ENCODE results near the gene NOS1.

The NOS1 gene

DNA sequence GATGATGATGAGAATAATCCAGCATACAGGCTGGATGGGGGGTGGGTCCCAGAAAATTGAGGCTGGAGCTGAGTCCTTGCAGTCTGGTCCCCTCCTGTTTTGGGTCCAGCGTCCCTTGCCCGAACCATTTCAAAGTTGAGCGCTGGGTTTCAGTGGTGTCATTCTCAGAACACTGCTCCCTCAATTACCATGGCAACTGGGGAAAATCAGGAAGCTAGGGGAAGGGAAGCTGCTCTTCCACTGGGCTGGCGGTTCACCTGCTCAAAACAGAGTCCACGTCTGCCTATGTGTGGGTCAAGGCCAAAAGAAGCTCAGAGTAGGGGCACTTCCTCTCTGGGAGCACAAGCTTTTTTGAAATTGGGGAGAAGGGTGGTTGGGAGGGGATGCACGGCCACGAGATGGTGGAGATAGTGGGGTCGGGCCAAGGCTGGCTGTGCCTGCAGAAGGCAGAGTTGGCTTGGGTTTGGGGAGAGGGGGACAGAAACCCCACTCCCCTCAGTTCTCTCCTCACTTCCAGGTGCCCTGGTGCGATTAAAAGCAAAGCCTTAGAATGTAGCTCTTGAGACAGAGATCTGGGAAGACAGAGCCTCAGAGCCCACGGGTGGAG is 1.7 kb upstream of the NOS1 start:
- DNase-seq = no peak

GRCh38 chr12:117362391-117362790 is 965 bp upstream of the NOS1 start:
- DNase-seq = no peak

DNA sequence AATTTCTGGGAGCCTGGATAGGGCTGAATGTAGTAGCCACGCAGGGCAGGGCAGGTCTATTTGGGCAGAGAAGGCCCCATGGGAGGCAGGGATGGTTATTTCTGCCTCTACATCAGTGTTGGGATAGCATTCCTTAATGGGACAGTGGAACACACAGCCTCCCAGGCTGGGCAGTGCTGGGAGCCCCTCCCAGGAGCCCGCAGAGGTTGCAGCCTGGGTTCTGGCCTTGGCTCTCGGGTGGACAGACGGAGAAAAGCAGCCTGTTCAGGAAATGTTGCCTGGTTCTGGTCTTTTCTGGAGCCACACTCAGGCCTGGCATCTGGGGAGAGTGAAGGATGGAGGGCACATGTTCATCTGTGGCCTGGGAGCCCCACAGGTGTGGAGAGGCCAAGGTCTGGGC is 479 bp upstream of the NOS1 start:
- no peak for DNase-seq

DNA sequence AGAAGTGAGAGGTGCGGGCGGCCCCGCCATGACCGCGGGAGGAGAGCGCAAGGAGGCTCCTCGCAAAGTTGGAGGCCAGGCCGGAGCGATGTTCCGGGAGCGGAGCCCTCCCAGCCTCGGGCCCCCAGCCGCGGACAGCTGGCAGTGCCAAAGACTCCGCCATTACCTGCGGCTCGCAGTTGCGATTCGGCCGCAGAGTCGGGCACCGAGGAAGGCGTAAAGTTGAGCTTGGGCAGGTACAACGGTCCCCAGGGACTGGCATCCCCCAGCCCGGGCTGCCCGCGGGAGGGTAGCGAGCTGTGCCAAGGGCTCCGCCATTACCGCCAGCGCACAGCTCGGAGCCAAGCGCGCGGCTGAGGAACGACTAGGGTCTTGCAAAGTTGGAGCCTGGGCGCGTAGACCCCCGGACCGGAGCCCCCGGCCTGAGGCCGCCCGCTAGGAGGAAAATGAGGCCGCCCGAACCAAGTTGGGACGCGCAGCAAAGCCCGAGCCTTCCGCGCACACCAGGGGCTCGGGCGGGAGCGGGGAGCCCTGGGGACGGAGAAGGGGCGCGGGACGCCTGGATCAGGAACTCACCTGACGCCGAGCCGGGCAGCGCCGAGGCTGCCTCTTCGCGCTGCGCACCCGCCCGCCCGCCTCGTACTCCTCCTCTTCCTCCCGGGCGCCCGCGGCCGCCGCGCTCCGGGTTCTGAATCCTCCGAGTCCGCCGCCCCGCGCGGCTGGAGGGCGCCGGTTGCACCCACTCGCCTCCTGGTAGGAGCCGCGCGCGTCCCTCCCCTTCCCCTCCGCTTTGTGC is 677 bp downstream of the NOS1 start:
- no peak for DNase-seq

DNA sequence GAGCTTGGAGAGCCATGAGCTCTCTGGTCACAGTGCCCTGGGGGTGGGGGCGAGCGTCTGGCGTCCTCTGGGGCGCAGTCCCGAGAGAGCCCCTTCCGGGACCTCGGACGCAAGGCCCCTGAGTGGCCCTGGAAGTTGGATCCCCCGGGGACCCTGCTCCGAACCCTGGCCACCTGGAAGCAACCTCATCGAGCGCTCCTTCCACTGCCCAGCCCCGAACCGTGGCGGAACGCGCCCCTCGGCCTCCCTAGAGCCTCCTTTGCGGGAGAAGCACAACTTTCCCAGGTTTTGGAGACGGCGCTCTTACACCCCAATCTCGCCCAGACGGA is 1.2 kb downstream of the NOS1 start:
- DNase-seq = no peak

GRCh38 chr12:117359029-117359845 is 2.2 kb downstream of the NOS1 start:
- no peak for DNase-seq

GRCh38 chr12:117356048-117356447 is 5.4 kb downstream of the NOS1 start:
- no peak for DNase-seq

- DNase-seq = no peak
These were observed 8.5 kb downstream of the NOS1 start for GRCh38 chr12:117352883-117353282.

- no peak for DNase-seq
These were observed 9.2 kb downstream of the NOS1 start for GRCh38 chr12:117352206-117352605.

DNA sequence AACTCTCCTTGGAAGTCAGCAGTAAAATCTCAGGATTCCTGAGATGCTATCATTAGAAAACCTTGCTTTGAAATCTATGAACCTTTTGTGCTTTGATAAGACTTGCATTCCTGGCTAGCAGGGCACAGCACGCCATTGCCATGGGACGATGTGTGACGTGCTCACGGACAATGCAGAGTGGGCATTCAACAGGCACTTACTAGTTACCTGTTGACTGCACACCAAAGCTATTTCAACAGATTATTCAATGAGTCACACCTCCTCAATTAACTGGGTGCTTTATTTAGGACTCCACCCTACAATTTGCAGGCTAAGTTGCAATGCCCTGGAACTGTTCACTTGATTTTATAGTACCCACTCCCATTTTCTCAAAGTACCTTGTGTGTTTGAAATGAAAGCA is 11.3 kb downstream of the NOS1 start:
- no peak for DNase-seq

DNA sequence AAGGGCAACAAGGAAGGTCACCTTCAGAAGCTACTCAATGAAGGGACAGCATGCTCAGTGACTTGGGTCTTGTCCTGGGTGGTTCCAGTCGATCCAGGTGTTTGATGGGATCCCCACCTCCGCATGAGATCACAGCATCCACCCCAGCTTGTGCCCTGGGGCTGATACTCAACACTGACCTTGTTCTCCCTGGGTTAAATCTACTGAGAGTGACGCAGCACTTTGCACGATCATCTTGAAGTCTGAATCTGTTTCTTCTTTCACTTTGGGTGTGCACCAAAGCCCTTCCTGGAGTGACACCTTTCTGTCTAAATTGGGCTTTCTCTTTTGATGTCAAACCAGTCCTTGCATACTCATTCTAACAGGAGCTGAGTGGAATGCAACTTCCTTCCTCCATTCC is 13.8 kb downstream of the NOS1 start:
- no peak for DNase-seq

GRCh38 chr12:117344716-117345115 is 16.7 kb downstream of the NOS1 start:
- no peak for DNase-seq

GRCh38 chr12:117343849-117344248 is 17.6 kb downstream of the NOS1 start:
- DNase-seq = no peak

GRCh38 chr12:117343296-117343695 is 18.1 kb downstream of the NOS1 start:
- DNase-seq = no peak

- no peak for DNase-seq
These were observed 18.7 kb downstream of the NOS1 start for GRCh38 chr12:117342682-117343081.

GRCh38 chr12:117342247-117342646 is 19.2 kb downstream of the NOS1 start:
- DNase-seq = no peak

GRCh38 chr12:117339104-117339503 is 22.3 kb downstream of the NOS1 start:
- DNase-seq = no peak

GRCh38 chr12:117334855-117335587 is 26.4 kb downstream of the NOS1 start:
- DNase-seq = no peak

DNA sequence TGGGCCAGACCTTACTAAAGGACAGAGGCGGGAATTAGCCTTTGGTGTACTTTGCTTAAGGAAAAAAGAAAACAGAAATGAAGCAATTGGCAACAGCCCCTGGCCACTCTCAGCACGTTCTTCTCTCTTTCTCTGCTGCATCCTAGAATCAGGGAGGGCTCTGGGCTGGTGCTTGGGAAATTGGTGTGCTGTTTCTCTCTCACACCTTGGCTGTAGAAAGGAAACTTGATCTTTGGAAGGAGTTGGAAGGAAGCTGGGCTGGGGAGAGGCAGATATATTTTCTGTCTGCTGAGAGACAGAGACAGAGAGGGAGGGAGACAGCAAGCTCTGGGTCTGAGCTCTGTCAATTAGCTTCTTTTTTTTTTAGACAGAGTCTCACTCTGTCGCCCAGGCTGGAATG is 27.4 kb downstream of the NOS1 start:
- DNase-seq = no peak

GRCh38 chr12:117333331-117333881 is 28.0 kb downstream of the NOS1 start:
- no peak for DNase-seq

DNA sequence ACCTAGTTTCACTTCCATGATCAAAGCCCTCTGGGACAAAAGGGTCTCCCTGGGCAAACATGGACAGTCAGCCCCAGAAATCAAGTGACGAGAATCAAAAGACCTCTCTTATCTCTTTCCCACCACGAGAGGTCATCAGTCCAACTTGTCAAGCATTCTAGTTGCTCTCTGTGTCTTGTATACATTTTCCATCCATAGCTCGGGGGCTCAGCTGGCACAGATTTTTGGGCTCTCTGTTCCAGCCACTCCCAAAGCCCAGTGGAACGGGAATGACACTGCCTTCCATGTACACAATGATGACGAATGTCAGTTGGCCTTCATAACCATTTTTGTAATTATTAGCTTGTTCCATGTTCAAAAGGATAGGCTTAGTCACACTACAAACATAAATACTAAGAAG is 29.7 kb downstream of the NOS1 start:
- DNase-seq = no peak

DNA sequence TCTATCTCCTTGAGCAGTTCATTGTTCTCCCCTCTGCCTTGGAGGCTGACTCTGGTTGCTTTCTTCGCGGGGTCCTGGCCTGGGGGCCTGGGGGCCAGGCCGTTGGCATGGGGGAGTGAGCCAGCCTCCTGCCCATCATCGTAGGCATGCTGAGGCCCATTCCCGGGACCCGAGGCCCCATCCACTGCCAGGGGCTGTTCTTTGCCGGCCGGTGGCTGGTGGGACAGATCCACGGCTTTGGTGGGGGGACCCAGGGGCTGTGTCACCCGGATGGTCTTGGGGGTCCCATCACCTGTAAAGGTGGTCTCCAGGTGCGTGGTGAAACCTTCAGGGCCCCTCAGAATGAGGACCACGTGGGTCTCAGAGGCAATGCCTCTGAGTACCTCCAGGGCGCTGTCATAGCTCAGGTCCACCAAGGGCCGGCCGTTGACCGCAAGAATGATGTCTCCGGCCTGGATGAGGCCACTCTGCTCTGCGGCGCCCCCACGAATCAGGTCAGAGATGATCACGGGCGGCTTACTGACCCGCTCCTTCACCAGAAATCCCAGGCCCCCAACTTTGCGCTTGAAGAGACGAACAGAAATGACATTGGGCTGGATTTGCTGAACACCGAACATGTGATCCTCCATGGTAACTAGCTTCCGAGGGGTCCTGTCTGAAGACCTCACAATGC is 30.8 kb downstream of the NOS1 start:
- DNase-seq = no peak

DNA sequence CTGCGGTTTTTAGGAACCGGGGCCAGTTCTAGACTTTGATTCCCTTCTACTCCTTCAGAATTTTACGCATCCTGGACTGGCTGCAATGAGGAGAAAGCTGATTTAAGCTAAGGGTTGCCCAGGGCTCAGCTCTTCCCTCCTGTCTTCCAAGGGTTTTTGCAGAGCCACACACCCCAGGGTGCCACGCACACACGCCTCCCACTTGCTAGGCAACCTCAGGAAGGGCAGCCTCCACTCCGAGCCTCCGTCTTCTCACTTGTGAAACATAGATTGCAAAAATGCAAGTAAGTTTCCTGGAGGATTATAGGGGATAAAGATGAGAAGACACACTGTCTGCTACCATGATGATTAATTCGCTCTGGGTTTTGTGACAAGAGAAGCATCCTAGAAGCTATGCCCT is 31.7 kb downstream of the NOS1 start:
- DNase-seq = no peak
